ENCODE data around the gene SLC39A6. TPM values are rescaled to one million over a fixed set of nuclear protein-coding genes. Genes with fewer than 3 reads are reported as not detected.
"Not testable (repeated sequence)": the region's sequence is repeated elsewhere in the genome, so short reads cannot be mapped to it uniquely, and the experiment has no call there.

The SLC39A6 gene
- total RNA-seq, 2 experiments from 2014 or later, result 22.9 to 24.8 TPM

- POLR2A ChIA-PET, result no interaction called here
- no peak overlapping the region for H3K4me3 Mint-ChIP-seq
- H3K9me3 Mint-ChIP-seq, result no peaks in the 10 kb centered on the region
- DNase-seq, result no peak
- CTCF ChIA-PET, result no interaction called here
- no peaks in the 10 kb centered on the region for H3K4me1 Mint-ChIP-seq
- peaks cover 24% of the 10 kb centered on the region for H3K36me3 Mint-ChIP-seq (ENCODE audit: low read depth)
- no peak overlapping the region for H3K27ac Mint-ChIP-seq
- no peaks in the 10 kb centered on the region for H3K27me3 Mint-ChIP-seq
These were observed 19.4 kb downstream of the SLC39A6 start for GRCh38 chr18:36109737-36110136.

- Mint-ChIP-seq H3K36me3 (ENCODE audit: low read depth) (peaks cover 19% of the 10 kb centered on the region), H3K9me3 (no peaks in the 10 kb centered on the region), H3K4me3 (no peak overlapping the region), H3K27ac (no peak overlapping the region), H3K27me3 (no peaks in the 10 kb centered on the region), H3K4me1 (no peaks in the 10 kb centered on the region)
- no peak for DNase-seq
- POLR2A ChIA-PET, result no interaction called here
- CTCF ChIA-PET, result no interaction called here
These were observed 20.5 kb downstream of the SLC39A6 start for GRCh38 chr18:36108601-36109000.

GRCh38 chr18:36108196-36108595 lies 20.9 kb downstream of the SLC39A6 start:
- H3K4me3 Mint-ChIP-seq, result no peak overlapping the region
- peaks cover 19% of the 10 kb centered on the region for H3K36me3 Mint-ChIP-seq (ENCODE audit: low read depth)
- no peak overlapping the region for H3K27ac Mint-ChIP-seq
- H3K27me3 Mint-ChIP-seq, result no peaks in the 10 kb centered on the region
- CTCF ChIA-PET, result interaction anchor here (0.6 kb wide), 1 partner anchor 30 kb away, joined by 3 read pairs; no protein-coding TSS in a partner anchor
- POLR2A ChIA-PET, result no interaction called here
- peaks cover 3% of the 10 kb centered on the region for H3K4me1 Mint-ChIP-seq
- no peaks in the 10 kb centered on the region for H3K9me3 Mint-ChIP-seq
- DNase-seq, result no peak

DNA sequence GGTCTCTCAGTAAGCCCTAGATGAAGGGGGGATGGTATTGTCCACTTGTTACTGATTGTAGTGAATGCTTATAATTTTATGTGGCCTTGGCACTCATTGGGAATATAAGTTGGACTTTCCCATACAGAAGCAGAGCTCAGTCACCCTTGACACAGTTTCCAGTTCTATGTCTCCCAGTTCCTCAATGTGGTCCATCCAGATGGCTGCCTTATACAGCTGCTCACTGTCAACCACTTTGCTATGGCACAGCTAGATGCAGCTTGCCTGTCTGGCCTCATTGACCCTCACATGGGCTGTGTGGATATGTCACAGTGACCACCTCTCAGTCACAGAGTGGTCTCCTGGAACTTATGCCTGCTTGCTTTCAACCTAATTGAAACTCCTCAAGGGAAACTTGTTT lies 21.7 kb downstream of the SLC39A6 start:
- CTCF ChIA-PET, result interaction anchor here (0.6 kb wide), 1 partner anchor 31 kb away, joined by 3 read pairs; no protein-coding TSS in a partner anchor
- no peaks in the 10 kb centered on the region for H3K9me3 Mint-ChIP-seq
- H3K27ac Mint-ChIP-seq, result no peak overlapping the region
- no peaks in the 10 kb centered on the region for H3K27me3 Mint-ChIP-seq
- DNase-seq, result no peak
- H3K36me3 Mint-ChIP-seq (ENCODE audit: low read depth), result peaks cover 16% of the 10 kb centered on the region
- H3K4me3 Mint-ChIP-seq, result no peak overlapping the region
- POLR2A ChIA-PET, result no interaction called here
- H3K4me1 Mint-ChIP-seq, result peaks cover 5% of the 10 kb centered on the region

DNA sequence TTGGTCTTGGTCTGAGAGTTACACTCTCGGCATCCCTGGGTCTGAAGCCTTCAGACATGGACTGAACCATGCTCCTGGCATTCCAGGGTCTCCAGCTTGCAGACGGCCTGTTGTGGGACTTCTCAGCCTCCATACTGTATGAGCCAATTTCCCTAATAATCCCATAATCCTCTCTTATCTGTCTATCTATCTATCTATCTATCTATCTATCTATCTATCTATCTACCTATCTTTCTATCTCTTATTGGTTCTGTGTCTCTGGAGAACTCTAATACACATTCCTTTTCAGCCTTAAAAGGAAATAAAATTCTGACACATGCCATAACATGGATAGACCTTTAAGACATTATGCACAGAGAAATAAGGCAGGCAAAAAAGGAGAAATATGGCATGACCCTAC lies 24.4 kb downstream of the SLC39A6 start:
- H3K27ac Mint-ChIP-seq, result no peak overlapping the region
- CTCF ChIA-PET, result interaction anchor here (2.1 kb wide), 1 partner anchor 9 kb away, joined by 6 read pairs; no protein-coding TSS in a partner anchor
- H3K4me1 Mint-ChIP-seq, result peaks cover 5% of the 10 kb centered on the region
- H3K36me3 Mint-ChIP-seq (ENCODE audit: low read depth), result no peaks in the 10 kb centered on the region
- peaks cover 4% of the 10 kb centered on the region for H3K27me3 Mint-ChIP-seq
- POLR2A ChIA-PET, result no interaction called here
- DNase-seq, result no peak
- H3K9me3 Mint-ChIP-seq, result no peaks in the 10 kb centered on the region
- H3K4me3 Mint-ChIP-seq, result no peak overlapping the region

- no peaks in the 10 kb centered on the region for H3K9me3 Mint-ChIP-seq
- no peak overlapping the region for H3K27ac Mint-ChIP-seq
- no peak overlapping the region for H3K4me3 Mint-ChIP-seq
- H3K27me3 Mint-ChIP-seq, result peaks cover 5% of the 10 kb centered on the region
- H3K36me3 Mint-ChIP-seq (ENCODE audit: low read depth), result no peaks in the 10 kb centered on the region
- POLR2A ChIA-PET, result no interaction called here
- no peak for DNase-seq
- CTCF ChIA-PET, result no interaction called here
- H3K4me1 Mint-ChIP-seq, result peaks cover 5% of the 10 kb centered on the region
These were observed 27.2 kb downstream of the SLC39A6 start for GRCh38 chr18:36101943-36102342.

- ChIA-PET CTCF (interaction anchor here (0.6 to 5.5 kb wide), 3 partner anchors 185 to 475 kb away, joined by 3 to 89 read pairs (median 3); no protein-coding TSS in a partner anchor), POLR2A (no interaction called here)
- Mint-ChIP-seq H3K27ac (no peak overlapping the region), H3K9me3 (no peaks in the 10 kb centered on the region), H3K4me3 (no peak overlapping the region), H3K4me1 (peaks cover 5% of the 10 kb centered on the region), H3K27me3 (peaks cover 7% of the 10 kb centered on the region), H3K36me3 (ENCODE audit: low read depth) (no peaks in the 10 kb centered on the region)
- DNase-seq, result no peak
These were observed 29.8 kb downstream of the SLC39A6 start for GRCh38 chr18:36099311-36099710.

GRCh38 chr18:36096955-36097354 lies 32.2 kb downstream of the SLC39A6 start:
- ChIA-PET POLR2A (no interaction called here), CTCF (interaction anchor here (1.2 to 5.5 kb wide), 2 partner anchors 10 to 189 kb away, joined by 4 to 89 read pairs; no protein-coding TSS in a partner anchor)
- no peak for DNase-seq
- H3K27me3 Mint-ChIP-seq, result peaks cover 9% of the 10 kb centered on the region
- H3K36me3 Mint-ChIP-seq (ENCODE audit: low read depth), result no peaks in the 10 kb centered on the region
- peaks cover 12% of the 10 kb centered on the region for H3K4me1 Mint-ChIP-seq
- H3K9me3 Mint-ChIP-seq, result no peaks in the 10 kb centered on the region
- no peak overlapping the region for H3K27ac Mint-ChIP-seq
- H3K4me3 Mint-ChIP-seq, result no peak overlapping the region

DNA sequence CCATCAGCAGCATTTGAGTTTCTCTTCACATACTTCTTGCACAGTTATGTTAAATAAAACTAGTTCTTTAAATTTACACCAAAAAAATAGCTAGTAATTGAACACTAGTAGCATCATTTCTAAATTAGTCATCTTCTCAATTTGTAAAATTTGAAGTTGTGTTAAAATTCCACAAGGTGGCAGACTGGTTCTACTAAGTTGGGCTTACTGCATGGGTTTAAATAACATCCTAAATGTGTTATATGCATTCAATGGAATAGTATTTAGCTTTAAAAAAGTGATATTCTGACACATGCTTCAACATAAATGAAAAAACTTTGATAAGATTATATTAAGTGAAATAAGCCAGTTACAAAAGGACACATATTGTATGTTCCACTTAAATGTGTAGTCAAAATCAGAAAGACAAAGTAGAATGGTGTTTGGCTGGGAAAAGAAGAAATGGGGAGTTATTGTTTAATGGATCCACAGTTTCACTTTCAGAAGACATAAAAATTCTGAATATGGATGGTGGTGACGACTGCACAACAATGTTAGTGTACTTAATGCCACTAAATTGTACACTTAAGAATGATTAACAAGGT lies 33.1 kb downstream of the SLC39A6 start:
- Mint-ChIP-seq H3K4me3 (no peak overlapping the region), H3K27ac (no peak overlapping the region), H3K9me3 (no peaks in the 10 kb centered on the region), H3K4me1 (peaks cover 12% of the 10 kb centered on the region), H3K27me3 (peaks cover 8% of the 10 kb centered on the region), H3K36me3 (ENCODE audit: low read depth) (no peaks in the 10 kb centered on the region)
- DNase-seq, result no peak
- POLR2A ChIA-PET, result interaction anchor here (0.8 to 0.9 kb wide), 2 partner anchors 31 to 32 kb away, joined by 3 to 4 read pairs; no protein-coding TSS in a partner anchor
- CTCF ChIA-PET, result interaction anchor here (0.6 to 5.5 kb wide), 17 partner anchors 10 to 715 kb away, joined by 3 to 89 read pairs (median 4); partner anchors contain the start of gene ELP2

- Mint-ChIP-seq H3K27ac (no peak overlapping the region), H3K36me3 (ENCODE audit: low read depth) (no peaks in the 10 kb centered on the region), H3K4me1 (peaks cover 12% of the 10 kb centered on the region), H3K27me3 (peaks cover 8% of the 10 kb centered on the region), H3K4me3 (no peak overlapping the region), H3K9me3 (no peaks in the 10 kb centered on the region)
- no peak for DNase-seq
- POLR2A ChIA-PET, result no interaction called here
- CTCF ChIA-PET, result interaction anchor here (0.6 to 5.5 kb wide), 6 partner anchors 20 to 319 kb away, joined by 3 to 89 read pairs (median 4); no protein-coding TSS in a partner anchor
These were observed 34.7 kb downstream of the SLC39A6 start for GRCh38 chr18:36094431-36094830.

DNA sequence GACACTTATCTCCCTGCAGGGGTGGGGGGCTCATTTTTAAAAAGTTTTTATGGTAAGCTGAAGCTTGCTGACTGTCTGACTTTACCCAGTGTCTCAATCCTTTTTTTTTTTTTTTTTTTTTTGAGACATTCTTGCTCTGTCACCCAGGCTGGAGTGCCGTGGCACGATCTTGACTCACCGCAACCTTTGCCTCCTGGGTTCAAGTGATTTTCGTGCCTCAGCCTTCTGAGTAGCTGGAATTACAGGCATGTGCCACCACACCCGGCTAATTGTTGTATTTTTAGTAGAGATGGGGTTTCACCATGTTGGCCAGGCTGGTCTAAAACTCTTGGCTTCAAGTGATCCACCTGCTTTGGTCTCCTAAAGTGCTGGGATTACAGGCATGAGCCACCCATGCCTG lies 37.0 kb downstream of the SLC39A6 start:
- H3K9me3 Mint-ChIP-seq; CTCF ChIA-PET; H3K36me3 Mint-ChIP-seq (ENCODE audit: low read depth); H3K27ac Mint-ChIP-seq; DNase-seq; H3K27me3 Mint-ChIP-seq; H3K4me3 Mint-ChIP-seq; POLR2A ChIA-PET: not testable (repeated sequence)
- peaks cover 12% of the 10 kb centered on the region for H3K4me1 Mint-ChIP-seq

- POLR2A ChIA-PET, result no interaction called here
- no peaks in the 10 kb centered on the region for H3K36me3 Mint-ChIP-seq (ENCODE audit: low read depth)
- peaks cover 4% of the 10 kb centered on the region for H3K27me3 Mint-ChIP-seq
- no peak overlapping the region for H3K27ac Mint-ChIP-seq
- no peak for DNase-seq
- no peak overlapping the region for H3K4me3 Mint-ChIP-seq
- CTCF ChIA-PET, result no interaction called here
- peaks cover 15% of the 10 kb centered on the region for H3K4me1 Mint-ChIP-seq
- H3K9me3 Mint-ChIP-seq, result no peaks in the 10 kb centered on the region
These were observed 40.1 kb downstream of the SLC39A6 start for GRCh38 chr18:36089001-36089400.

DNA sequence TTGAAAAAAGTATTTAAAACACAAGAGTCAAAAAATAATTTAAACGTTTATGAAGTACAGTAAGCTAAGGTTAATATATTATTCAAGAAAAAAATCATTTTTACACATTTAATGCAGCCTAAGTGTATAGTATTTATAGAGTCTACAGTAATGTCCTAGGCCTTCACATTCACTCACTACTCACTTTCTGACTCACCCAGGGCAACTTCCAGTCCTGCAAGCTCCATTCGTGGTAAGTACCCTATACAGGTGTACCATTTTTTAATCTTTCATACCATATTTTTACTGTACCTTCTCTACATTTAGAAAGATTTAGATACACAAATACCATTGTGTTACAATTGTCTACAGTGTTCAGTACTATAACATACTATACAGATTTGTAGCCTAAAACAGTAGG lies 40.9 kb downstream of the SLC39A6 start:
- Mint-ChIP-seq H3K9me3 (no peaks in the 10 kb centered on the region), H3K4me3 (no peak overlapping the region), H3K27ac (no peak overlapping the region), H3K4me1 (peaks cover 18% of the 10 kb centered on the region), H3K36me3 (ENCODE audit: low read depth) (no peaks in the 10 kb centered on the region), H3K27me3 (peaks cover under 1% of the 10 kb centered on the region)
- ChIA-PET CTCF (no interaction called here), POLR2A (interaction anchor here (0.6 kb wide), 1 partner anchor 40 kb away, joined by 4 read pairs; no protein-coding TSS in a partner anchor)
- DNase-seq, result no peak

- no peak for DNase-seq
- H3K36me3 Mint-ChIP-seq (ENCODE audit: low read depth), result peaks cover 2% of the 10 kb centered on the region
- ChIA-PET CTCF (interaction anchor here (1.0 kb wide), 1 partner anchor 9 kb away, joined by 4 read pairs; no protein-coding TSS in a partner anchor), POLR2A (interaction anchor here (1.1 kb wide), 1 partner anchor 20 kb away, joined by 5 read pairs; no protein-coding TSS in a partner anchor)
- H3K4me1 Mint-ChIP-seq, result peaks cover 19% of the 10 kb centered on the region
- no peak overlapping the region for H3K4me3 Mint-ChIP-seq
- H3K9me3 Mint-ChIP-seq, result peaks cover 4% of the 10 kb centered on the region
- H3K27ac Mint-ChIP-seq, result no peak overlapping the region
- peaks cover 7% of the 10 kb centered on the region for H3K27me3 Mint-ChIP-seq
These were observed 43.0 kb downstream of the SLC39A6 start for GRCh38 chr18:36086186-36086585.

Data from activated CD4-positive, alpha-beta memory T cell treated with anti-CD3 and anti-CD28 coated beads, Interleukin-2, amount 10 ng/mL, durations not matched to agents 7 days and 5 days (primary cell).